DMS79 (cell line): ENCODE measurements around the gene IDH3G.

Experiments
- DNase-seq: peaks from one replicate; lab custom pipeline; 2025; lab: John Stamatoyannopoulos, UW

IDH3G gene

GRCh38 chrX:153816831-153817690, 22.9 kb upstream of the IDH3G start:
- DNase-seq = no peak

- DNase-seq = no peak
These were observed 20.6 kb upstream of the IDH3G start for GRCh38 chrX:153814591-153815315.

GRCh38 chrX:153813161-153813560, 19.0 kb upstream of the IDH3G start:
- DNase-seq = no peak

- DNase-seq = no peak
These were observed 18.0 kb upstream of the IDH3G start for GRCh38 chrX:153812220-153812619.

GRCh38 chrX:153807976-153808375, 13.8 kb upstream of the IDH3G start:
- no peak for DNase-seq

- no peak for DNase-seq
These were observed 12.9 kb upstream of the IDH3G start for GRCh38 chrX:153806999-153807575.

GRCh38 chrX:153805436-153805835, 11.3 kb upstream of the IDH3G start:
- no peak for DNase-seq

- no peak for DNase-seq
These were observed 10.4 kb upstream of the IDH3G start for GRCh38 chrX:153804621-153805020.

- no peak for DNase-seq
These were observed 10.0 kb upstream of the IDH3G start for GRCh38 chrX:153804100-153804595.

GRCh38 chrX:153803211-153804099, 9.3 kb upstream of the IDH3G start:
- DNase-seq = no peak

GRCh38 chrX:153802513-153803045, 8.4 kb upstream of the IDH3G start:
- DNase-seq = no peak

- DNase-seq = no peak
These were observed 7.5 kb upstream of the IDH3G start for GRCh38 chrX:153801669-153802068.

- no peak for DNase-seq
These were observed 6.6 kb upstream of the IDH3G start for GRCh38 chrX:153800746-153801145.

GRCh38 chrX:153800177-153800722, 6.1 kb upstream of the IDH3G start:
- DNase-seq = no peak

- DNase-seq = no peak
These were observed 5.2 kb upstream of the IDH3G start for GRCh38 chrX:153799326-153799725.

- DNase-seq = no peak
These were observed 3.3 kb upstream of the IDH3G start for GRCh38 chrX:153797415-153798015.

- DNase-seq = no peak
These were observed 982 bp upstream of the IDH3G start for GRCh38 chrX:153794897-153795816.

- DNase-seq = no peak
These were observed 884 bp downstream of the IDH3G start for GRCh38 chrX:153793291-153793690.

GRCh38 chrX:153792368-153792767, 1.8 kb downstream of the IDH3G start:
- DNase-seq = no peak
